Panc1 (cell line): ENCODE data around the gene PCNX2.

Source experiments
- POLR2AphosphoS5 ChIP-seq: IDR thresholded peaks from 2 replicates; pipeline ENCODE4 v1.6.1; 2012; ENCODE audit warnings: mild to moderate bottlenecking, low read depth, low read length, moderate library complexity
- TCF7L2 ChIP-seq: IDR thresholded peaks from 2 replicates; pipeline ENCODE4 v1.6.1; 2011; ENCODE audit warnings: mild to moderate bottlenecking, low read depth, low read length, inconsistent platforms
- TF ChIP-seq, protein P1 (sequence below): fragments of 450-650 bp; IDR thresholded peaks from 2 replicates; pipeline ENCODE4 v1.5.1; 2017; ENCODE audit warnings: mild to moderate bottlenecking

DNA sequence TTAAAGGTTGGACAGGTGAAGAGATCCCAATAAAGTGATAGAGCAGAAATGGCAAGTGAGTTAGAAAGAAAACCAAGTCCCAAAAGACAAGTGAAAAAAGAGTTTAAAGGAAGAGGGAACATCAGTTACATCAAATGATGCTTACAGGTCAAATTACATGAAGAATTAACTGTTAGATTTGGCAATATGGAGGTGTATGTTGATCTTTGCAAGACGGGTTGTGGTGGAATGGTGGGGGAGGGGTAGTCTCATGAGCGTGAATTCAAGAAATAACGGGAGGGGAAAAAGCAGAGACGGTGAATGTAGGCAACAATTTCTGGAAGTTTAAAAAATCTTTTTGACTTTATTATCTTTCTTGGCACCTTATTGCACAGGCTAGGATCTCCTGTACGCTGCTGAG is 268.5 kb downstream of the PCNX2 start:
- TF ChIP-seq, protein P1, sequence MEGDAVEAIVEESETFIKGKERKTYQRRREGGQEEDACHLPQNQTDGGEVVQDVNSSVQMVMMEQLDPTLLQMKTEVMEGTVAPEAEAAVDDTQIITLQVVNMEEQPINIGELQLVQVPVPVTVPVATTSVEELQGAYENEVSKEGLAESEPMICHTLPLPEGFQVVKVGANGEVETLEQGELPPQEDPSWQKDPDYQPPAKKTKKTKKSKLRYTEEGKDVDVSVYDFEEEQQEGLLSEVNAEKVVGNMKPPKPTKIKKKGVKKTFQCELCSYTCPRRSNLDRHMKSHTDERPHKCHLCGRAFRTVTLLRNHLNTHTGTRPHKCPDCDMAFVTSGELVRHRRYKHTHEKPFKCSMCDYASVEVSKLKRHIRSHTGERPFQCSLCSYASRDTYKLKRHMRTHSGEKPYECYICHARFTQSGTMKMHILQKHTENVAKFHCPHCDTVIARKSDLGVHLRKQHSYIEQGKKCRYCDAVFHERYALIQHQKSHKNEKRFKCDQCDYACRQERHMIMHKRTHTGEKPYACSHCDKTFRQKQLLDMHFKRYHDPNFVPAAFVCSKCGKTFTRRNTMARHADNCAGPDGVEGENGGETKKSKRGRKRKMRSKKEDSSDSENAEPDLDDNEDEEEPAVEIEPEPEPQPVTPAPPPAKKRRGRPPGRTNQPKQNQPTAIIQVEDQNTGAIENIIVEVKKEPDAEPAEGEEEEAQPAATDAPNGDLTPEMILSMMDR: no peak
- TF ChIP-seq POLR2AphosphoS5 (no peak), TCF7L2 (no peak)
